Measurements from ENCODE around the gene ACOT11. TPM values are rescaled to one million over a fixed set of nuclear protein-coding genes. Genes with fewer than 3 reads are reported as not detected.

The ACOT11 gene
- total and polyA plus RNA-seq, 3 experiments from 2014 or later, result 0.09 to 0.58 (median 0.37) TPM

- H3K27ac ChIP-seq (ENCODE audit: low read depth, low read length), result no peak overlapping the region
- H3K36me3 ChIP-seq (ENCODE audit: insufficient read depth, low read length), result no peaks in the 10 kb centered on the region
- no peaks in the 10 kb centered on the region for H3K9me3 ChIP-seq (ENCODE audit: low read length)
- H3K36me3 Mint-ChIP-seq, result no peaks in the 10 kb centered on the region
- no peak for DNase-seq
- ChIA-PET POLR2A (no interaction called here), CTCF (no interaction called here)
- no peak overlapping the region for H3K27ac Mint-ChIP-seq
- no peak overlapping the region for H3K4me3 Mint-ChIP-seq
- H3K4me1 ChIP-seq (ENCODE audit: insufficient read depth, low read length), result no peaks in the 10 kb centered on the region
- H3K9me3 Mint-ChIP-seq, result peaks cover 0 to 10% (median 0%) of the 10 kb centered on the region in 5 donors
- H3K27me3 ChIP-seq (ENCODE audit: insufficient read depth, low read length, poor library complexity, severe bottlenecking), result no peaks in the 10 kb centered on the region
- H3K27me3 Mint-ChIP-seq, result peaks cover 19 to 32% of the 10 kb centered on the region in 2 donors
- no peak overlapping the region for H3K4me3 ChIP-seq (ENCODE audit: low read length)
- no peaks in the 10 kb centered on the region for H3K4me1 Mint-ChIP-seq
These were observed 102.4 kb downstream of the ACOT11 start for GRCh38 chr1:54650417-54650816.

- Mint-ChIP-seq H3K9me3 (peaks cover 0 to 2% (median 0%) of the 10 kb centered on the region in 5 donors), H3K27ac (peak overlapping the region in 1 of 8 donors; percentile 56), H3K27me3 (peaks cover 19 to 31% of the 10 kb centered on the region in 2 donors), H3K36me3 (no peaks in the 10 kb centered on the region), H3K4me1 (no peaks in the 10 kb centered on the region), H3K4me3 (no peak overlapping the region)
- DNase-seq, result no peak
- no peak overlapping the region for H3K4me3 ChIP-seq (ENCODE audit: low read length)
- no peaks in the 10 kb centered on the region for H3K36me3 ChIP-seq (ENCODE audit: insufficient read depth, low read length)
- POLR2A ChIA-PET, result no interaction called here
- H3K4me1 ChIP-seq (ENCODE audit: insufficient read depth, low read length), result no peaks in the 10 kb centered on the region
- CTCF ChIA-PET, result no interaction called here
- no peaks in the 10 kb centered on the region for H3K27me3 ChIP-seq (ENCODE audit: insufficient read depth, low read length, poor library complexity, severe bottlenecking)
- no peaks in the 10 kb centered on the region for H3K9me3 ChIP-seq (ENCODE audit: low read length)
- H3K27ac ChIP-seq (ENCODE audit: low read depth, low read length), result no peak overlapping the region
These were observed 103.6 kb downstream of the ACOT11 start for GRCh38 chr1:54651608-54652007.

GRCh38 chr1:54652168-54652567 lies 104.1 kb downstream of the ACOT11 start:
- ChIA-PET CTCF (no interaction called here), POLR2A (no interaction called here)
- no peaks in the 10 kb centered on the region for H3K4me1 Mint-ChIP-seq

GRCh38 chr1:54653036-54653435 lies 105.0 kb downstream of the ACOT11 start:
- POLR2A ChIA-PET, result no interaction called here
- H3K27ac Mint-ChIP-seq, result no peak overlapping the region
- H3K4me1 Mint-ChIP-seq, result no peaks in the 10 kb centered on the region
- Histone ChIP-seq H3K9me3 (ENCODE audit: low read length) (no peaks in the 10 kb centered on the region), H3K4me3 (ENCODE audit: low read length) (no peak overlapping the region), H3K36me3 (ENCODE audit: insufficient read depth, low read length) (no peaks in the 10 kb centered on the region), H3K27ac (ENCODE audit: low read depth, low read length) (no peak overlapping the region), H3K27me3 (ENCODE audit: insufficient read depth, low read length, poor library complexity, severe bottlenecking) (no peaks in the 10 kb centered on the region), H3K4me1 (ENCODE audit: insufficient read depth, low read length) (no peaks in the 10 kb centered on the region)
- CTCF ChIA-PET, result no interaction called here
- no peaks in the 10 kb centered on the region for H3K9me3 Mint-ChIP-seq
- DNase-seq, result no peak
- peaks cover 0 to 3% (median 0%) of the 10 kb centered on the region in 3 donors for H3K36me3 Mint-ChIP-seq
- peaks cover 17 to 24% of the 10 kb centered on the region in 2 donors for H3K27me3 Mint-ChIP-seq
- no peak overlapping the region for H3K4me3 Mint-ChIP-seq

More at GRCh38 chr1:54652168-54652567, 104.1 kb downstream of the ACOT11 start:
- Histone ChIP-seq H3K27me3 (ENCODE audit: insufficient read depth, low read length, poor library complexity, severe bottlenecking) (no peaks in the 10 kb centered on the region), H3K36me3 (ENCODE audit: insufficient read depth, low read length) (no peaks in the 10 kb centered on the region), H3K4me3 (ENCODE audit: low read length) (no peak overlapping the region), H3K9me3 (ENCODE audit: low read length) (no peaks in the 10 kb centered on the region), H3K4me1 (ENCODE audit: insufficient read depth, low read length) (no peaks in the 10 kb centered on the region), H3K27ac (ENCODE audit: low read depth, low read length) (no peak overlapping the region)
- no peak overlapping the region for H3K4me3 Mint-ChIP-seq
- no peak for DNase-seq
- no peak overlapping the region for H3K27ac Mint-ChIP-seq
- no peaks in the 10 kb centered on the region for H3K36me3 Mint-ChIP-seq
- H3K27me3 Mint-ChIP-seq, result peaks cover 17 to 26% of the 10 kb centered on the region in 2 donors
- H3K9me3 Mint-ChIP-seq, result no peaks in the 10 kb centered on the region

GRCh38 chr1:54658164-54658913 lies 110.3 kb downstream of the ACOT11 start:
- peaks cover 0 to 8% (median 4%) of the 10 kb centered on the region in 5 donors for H3K9me3 Mint-ChIP-seq

More at GRCh38 chr1:54658164-54658913, 110.3 kb downstream of the ACOT11 start:
- no peak overlapping the region for H3K27ac Mint-ChIP-seq
- peaks cover 4 to 5% of the 10 kb centered on the region in 2 donors for H3K27me3 Mint-ChIP-seq
- Histone ChIP-seq H3K36me3 (ENCODE audit: insufficient read depth, low read length) (no peaks in the 10 kb centered on the region), H3K27me3 (ENCODE audit: insufficient read depth, low read length, poor library complexity, severe bottlenecking) (no peaks in the 10 kb centered on the region), H3K27ac (ENCODE audit: low read depth, low read length) (no peak overlapping the region), H3K4me3 (ENCODE audit: low read length) (no peak overlapping the region), H3K9me3 (ENCODE audit: low read length) (no peaks in the 10 kb centered on the region), H3K4me1 (ENCODE audit: insufficient read depth, low read length) (no peaks in the 10 kb centered on the region)
- no peak overlapping the region for H3K4me3 Mint-ChIP-seq
- H3K4me1 Mint-ChIP-seq, result no peaks in the 10 kb centered on the region
- ChIA-PET POLR2A (no interaction called here), CTCF (no interaction called here)
- H3K36me3 Mint-ChIP-seq, result peaks cover 0 to 10% (median 0%) of the 10 kb centered on the region in 3 donors
- DNase-seq, result no peak

Other genes with a start within 250 kb of the ACOT11 start
- 10 to 100 TPM; 41.6 to 52.7 TPM for gene SSBP3, start 141.8 kb upstream of the ACOT11 start, total RNA-seq
- gene SSBP3, start 141.8 kb upstream of the ACOT11 start, polyA plus RNA-seq, result 17.6 TPM
- not detected for gene FAM151A, start 75.3 kb downstream of the ACOT11 start, total RNA-seq
- gene FAM151A, start 75.3 kb downstream of the ACOT11 start, polyA plus RNA-seq, result not detected
- gene MROH7, start 93.6 kb downstream of the ACOT11 start, total RNA-seq, result not detected
- not detected for gene MROH7, start 93.6 kb downstream of the ACOT11 start, polyA plus RNA-seq
- gene TTC4, start 167.6 kb downstream of the ACOT11 start, total RNA-seq, result 10 to 100 TPM; 47.0 to 47.5 TPM
- gene TTC4, start 167.6 kb downstream of the ACOT11 start, polyA plus RNA-seq, result 23.8 TPM
- gene PARS2, start 216.3 kb downstream of the ACOT11 start, total RNA-seq, result 1 to 10 TPM; 7.9 to 8.2 TPM
- gene PARS2, start 216.3 kb downstream of the ACOT11 start, polyA plus RNA-seq, result 3.2 TPM